Endodermal cell (in vitro differentiated cells): ENCODE results near the gene ZNF827. TPM values are rescaled to one million over a fixed set of nuclear protein-coding genes. Genes with fewer than 3 reads are reported as not detected.

Experiments used
- DNase-seq: peaks from one replicate; pipeline ENCODE4 v3.0.0-alpha.2; 2017
- H3K27ac ChIP-seq: 2 replicates; pipeline ENCODE4 v1.5.1; 2013; ENCODE audit warnings: mild to moderate bottlenecking, low read depth, low read length, moderate library complexity
- H3K27me3 ChIP-seq: 2 replicates; pipeline ENCODE4 v1.6.1; 2013; ENCODE audit warnings: mild to moderate bottlenecking, low read length, moderate library complexity; ENCODE audit not compliant: insufficient read depth, control insufficient read depth, poor library complexity, severe bottlenecking
- H3K36me3 ChIP-seq: 2 replicates; pipeline ENCODE4 v1.7.0; 2013; ENCODE audit warnings: mild to moderate bottlenecking, low read length, moderate library complexity; ENCODE audit not compliant: control insufficient read depth, insufficient read depth
- H3K4me1 ChIP-seq: one replicate; pipeline ENCODE4 v1.7.0; 2013; ENCODE audit warnings: low read length; ENCODE audit not compliant: control insufficient read depth, insufficient read depth
- H3K4me3 ChIP-seq: 2 replicates; pipeline ENCODE4 v1.5.1; 2013; ENCODE audit warnings: mild to moderate bottlenecking, low read length, moderate library complexity
- H3K9ac ChIP-seq: 2 replicates; pipeline ENCODE4 v1.6.1; 2013; ENCODE audit warnings: mild to moderate bottlenecking, low read length, moderate library complexity; ENCODE audit not compliant: poor library complexity, severe bottlenecking; ENCODE audit errors: extremely low read depth
- H3K9me3 ChIP-seq: 2 replicates; pipeline ENCODE4 v1.6.1; 2013; ENCODE audit warnings: mild to moderate bottlenecking, low read length, moderate library complexity; ENCODE audit not compliant: control insufficient read depth
- H3K27ac Mint-ChIP-seq: 2 replicates; pipeline ENCODE4 v1.8.0; 2020; ENCODE audit warnings: mixed read lengths
- H3K27me3 Mint-ChIP-seq: 2 replicates; pipeline ENCODE4 v1.8.0; 2021; ENCODE audit warnings: mild to moderate bottlenecking, mixed read lengths; ENCODE audit not compliant: insufficient read depth
- H3K36me3 Mint-ChIP-seq: 2 replicates; pipeline ENCODE4 v1.8.0; 2020; ENCODE audit warnings: low read depth, mixed read lengths
- H3K4me1 Mint-ChIP-seq: 2 replicates; pipeline ENCODE4 v1.8.0; 2020; ENCODE audit warnings: mixed read lengths
- H3K4me3 Mint-ChIP-seq: 2 replicates; pipeline ENCODE4 v1.8.0; 2020; ENCODE audit warnings: mild to moderate bottlenecking, moderate library complexity, mixed read lengths
- H3K9me3 Mint-ChIP-seq: 2 replicates; pipeline ENCODE4 v1.8.0; 2020; ENCODE audit warnings: mild to moderate bottlenecking, mixed read lengths
- CTCF ChIP-seq: fragments of 200-600 bp; sonication (generic); conservative IDR thresholded peaks from 2 replicates; pipeline ENCODE4 v1.5.0; 2021; ENCODE audit warnings: antibody characterized with exemption, mild to moderate bottlenecking
- WGBS, 2 experiments: methylation state at CpG; one replicate each; pipeline versions ENCODE4 v1.1.5 to v1.1.7; 2013; ENCODE audit warnings: missing lambda C conversion rate in 2 of 2, mixed read lengths in 1 of 2; ENCODE audit not compliant: insufficient coverage in 1 of 2, insufficient read length in 1 of 2; 5-methylcytosine and 5-hydroxymethylcytosine counted together
- total RNA-seq, 2 donors: library from RNA; stranded (reverse); fragmentation: NEBNext Ultra II Directional in 1 of 2; extraction: Animal tissue kit (Norgen Biotek cat#: 25700) in 1 of 2; gene quantifications; 2 replicates in 1 of 2; 3 replicates in 1 of 2; pipeline ENCODE4 v1.2.1, GENCODE V29; 2021

ZNF827 gene
- total RNA-seq, 2 donors from 2014 or later: 33.0 to 34.9 TPM

DNA sequence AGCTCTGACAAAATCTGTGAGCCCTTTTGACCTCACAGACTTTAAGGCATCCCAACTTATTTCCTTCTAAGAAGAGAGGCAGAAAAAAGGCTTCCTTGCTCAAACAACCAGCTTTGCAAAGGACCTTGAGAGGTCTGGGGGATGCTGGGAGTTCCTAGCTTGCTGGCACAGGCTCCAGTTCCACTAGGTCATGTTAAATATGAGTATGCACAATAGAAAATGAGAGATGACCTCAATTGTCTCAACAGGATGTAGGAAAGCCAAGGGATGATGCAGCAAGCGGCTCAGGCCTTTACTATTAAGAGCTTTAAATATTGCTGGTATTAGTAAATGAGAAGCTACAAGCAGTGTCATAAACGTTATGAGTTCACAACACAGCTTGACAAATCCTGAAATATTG is 13.3 kb upstream of the ZNF827 start:
- H3K27me3 ChIP-seq: no peaks in the 10 kb centered on the region
- H3K36me3 ChIP-seq: no peaks in the 10 kb centered on the region
- Mint-ChIP-seq H3K4me3 (no peak overlapping the region), H3K9me3 (no peaks in the 10 kb centered on the region), H3K4me1 (peaks cover 2% of the 10 kb centered on the region), H3K36me3 (no peaks in the 10 kb centered on the region), H3K27me3 (peaks cover 26% of the 10 kb centered on the region), H3K27ac (no peak overlapping the region)
- H3K4me1 ChIP-seq: no peaks in the 10 kb centered on the region
- TF ChIP-seq CTCF: no peak
- WGBS, 2 experiments: 88 to 91% methylated on average over 2 of the region's 2 CpGs
- H3K4me3 ChIP-seq: no peak overlapping the region
- H3K9ac ChIP-seq: no peak overlapping the region
- no peak for DNase-seq
- H3K9me3 ChIP-seq: no peaks in the 10 kb centered on the region
- no peak overlapping the region for H3K27ac ChIP-seq

DNA sequence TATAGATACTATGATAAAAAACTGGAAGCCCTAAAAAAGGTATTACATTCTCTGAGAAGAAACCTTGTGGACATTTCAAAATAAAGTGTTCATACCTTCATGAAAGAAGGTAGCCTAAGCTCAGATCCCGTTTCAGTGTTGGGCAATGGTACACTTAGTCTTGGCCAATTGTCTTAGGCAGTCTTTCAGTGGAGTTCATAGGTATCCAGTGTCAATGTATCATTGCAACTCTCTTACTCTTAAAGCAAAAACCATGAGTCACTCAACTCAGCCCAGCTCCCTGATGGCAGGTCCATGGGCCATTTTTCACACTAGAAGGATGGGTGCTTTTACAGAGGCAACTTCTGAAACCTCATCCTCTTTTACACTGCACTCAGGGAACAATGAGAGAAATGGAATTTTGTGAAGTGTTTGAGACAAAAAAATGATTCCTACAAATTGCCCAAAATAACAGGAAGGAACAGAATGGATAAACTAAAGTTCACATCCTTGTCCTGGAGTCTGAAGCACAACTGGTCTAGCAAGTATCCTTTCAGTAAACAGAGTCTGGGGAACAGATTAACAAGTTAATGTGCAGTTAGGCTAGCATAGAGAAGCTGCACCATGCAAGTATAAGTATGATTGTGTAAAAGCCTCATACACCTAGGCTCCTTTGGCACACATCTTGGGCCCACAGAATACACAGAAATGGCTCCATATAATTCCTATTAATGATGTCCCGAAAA is 7.0 kb upstream of the ZNF827 start:
- Histone ChIP-seq H3K27me3 (no peaks in the 10 kb centered on the region), H3K4me1 (no peaks in the 10 kb centered on the region), H3K9me3 (no peaks in the 10 kb centered on the region), H3K27ac (no peak overlapping the region), H3K9ac (no peak overlapping the region), H3K36me3 (no peaks in the 10 kb centered on the region), H3K4me3 (no peak overlapping the region)
- H3K27me3 Mint-ChIP-seq: peaks cover 27% of the 10 kb centered on the region
- H3K9me3 Mint-ChIP-seq: no peaks in the 10 kb centered on the region
- WGBS, 2 experiments: 86 to 92% methylated on average over 1 to 2 of the region's 2 CpGs
- no peak for DNase-seq
- H3K4me3 Mint-ChIP-seq: no peak overlapping the region
- TF ChIP-seq CTCF: no peak
- peaks cover 18% of the 10 kb centered on the region for H3K4me1 Mint-ChIP-seq
- H3K36me3 Mint-ChIP-seq: no peaks in the 10 kb centered on the region
- no peak overlapping the region for H3K27ac Mint-ChIP-seq

DNA sequence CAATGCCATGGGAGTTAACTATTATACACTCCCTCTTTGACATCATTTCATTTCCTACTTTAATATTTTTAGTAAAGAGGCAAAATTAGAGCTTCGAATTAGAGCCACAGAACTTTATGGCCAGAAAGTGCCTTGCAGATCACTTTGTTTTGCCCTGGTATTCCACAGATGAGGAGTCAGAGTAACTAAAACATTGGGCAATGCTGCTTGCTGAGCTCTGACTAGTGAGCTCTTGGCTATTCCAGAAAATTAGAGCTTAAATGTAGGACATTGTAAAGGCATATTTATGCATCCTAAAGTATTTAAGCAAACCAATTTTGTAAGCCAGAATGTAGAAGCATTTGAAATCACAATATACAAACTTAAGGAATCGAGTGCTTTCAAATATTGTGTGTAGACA is 6.3 kb upstream of the ZNF827 start:
- peaks cover 23% of the 10 kb centered on the region for H3K27me3 Mint-ChIP-seq
- Histone ChIP-seq H3K27ac (no peak overlapping the region), H3K36me3 (no peaks in the 10 kb centered on the region), H3K4me3 (no peak overlapping the region), H3K27me3 (no peaks in the 10 kb centered on the region), H3K4me1 (no peaks in the 10 kb centered on the region), H3K9me3 (no peaks in the 10 kb centered on the region), H3K9ac (no peak overlapping the region)
- H3K36me3 Mint-ChIP-seq: no peaks in the 10 kb centered on the region
- H3K9me3 Mint-ChIP-seq: no peaks in the 10 kb centered on the region
- 88 to 93% methylated on average over 1 to 2 of the region's 2 CpGs for WGBS, 2 experiments
- no peak for DNase-seq
- H3K27ac Mint-ChIP-seq: no peak overlapping the region
- H3K4me1 Mint-ChIP-seq: peaks cover 18% of the 10 kb centered on the region
- no peak overlapping the region for H3K4me3 Mint-ChIP-seq
- no peak for TF ChIP-seq CTCF
